Measurements from ENCODE around the gene PDE10A. TPM values are rescaled to one million over a fixed set of nuclear protein-coding genes. Genes with fewer than 3 reads are reported as not detected.

PDE10A gene
- total and polyA plus RNA-seq, 2 of the 13 experiments (the other 11 are each of a cell fraction or from before 2014, with no cell fraction given), result not detected

DNA sequence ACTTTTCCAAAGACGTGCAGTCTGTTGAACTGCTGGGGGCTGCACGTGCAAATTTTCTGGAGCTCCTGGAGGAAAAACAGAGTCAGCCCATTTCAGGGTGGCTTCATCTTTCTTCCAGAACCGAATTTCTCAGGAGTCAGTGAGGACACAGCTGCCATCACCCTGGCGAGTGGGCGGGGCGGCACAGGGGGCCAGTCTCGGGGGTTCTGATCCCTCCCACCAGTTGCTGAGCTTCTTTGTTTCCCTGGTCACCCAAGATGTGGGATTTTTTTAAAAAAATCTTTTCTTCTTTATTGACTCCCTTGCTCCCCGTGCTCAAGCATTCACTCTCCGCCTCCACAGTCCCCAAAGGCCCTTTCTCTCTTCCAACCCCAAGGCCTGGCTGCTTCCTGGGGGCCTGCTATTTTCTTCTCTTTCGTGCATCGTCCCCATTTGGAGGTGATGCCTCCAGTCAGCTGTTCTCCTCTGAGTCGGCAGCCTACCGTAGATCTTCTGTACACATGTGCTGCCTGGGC lies 362.6 kb downstream of the PDE10A start:
- in situ Hi-C loops (cut with HindIII; ENCODE audit: extremely low pct_ligation_motif_present, low pct_unique_long_range_greater_than_20kb), result no loop called here
- WGBS (ENCODE audit: low lambda C conversion rate), result 29% methylated on average over 13 of the region's 13 CpGs

GRCh38 chr6:165298875-165299274 lies 364.2 kb downstream of the PDE10A start:
- Histone ChIP-seq H2AFZ (ENCODE audit: low read length) (no peak overlapping the region), H3K36me3 (replicated peaks in 1 of 2; ENCODE audit: control insufficient read depth in 1 of 2, insufficient read depth in 2 of 2, low read length in 2 of 2) (no peaks in the 10 kb centered on the region), H3K4me2 (ENCODE audit: low read depth, low read length) (no peak overlapping the region), H3K27ac (ENCODE audit: extremely low read length, insufficient read depth, low read length) (no peak overlapping the region), H3K9ac (ENCODE audit: insufficient read depth, low read depth, low read length) (no peak overlapping the region), H4K20me1 (ENCODE audit: insufficient read depth, low read length) (no peaks in the 10 kb centered on the region), H3K4me3 (replicated peaks in 1 of 3; ENCODE audit: insufficient read depth in 1 of 3, low read depth in 2 of 3, low read length in 3 of 3) (no peak overlapping the region), H3K79me2 (ENCODE audit: insufficient read depth, low read length) (no peaks in the 10 kb centered on the region), H3K9me3 (ENCODE audit: low read length) (peaks cover 49% of the 10 kb centered on the region), H3K4me1 (ENCODE audit: insufficient read depth, low read length) (no peaks in the 10 kb centered on the region), H3K27me3 (ENCODE audit: control insufficient read depth in 1 of 2, insufficient read depth in 2 of 2, low read length in 2 of 2) (no peaks in the 10 kb centered on the region)
- no peak for DNase-seq (ENCODE audit: low spot score)
- ATAC-seq, result no peak
- intact Hi-C loops (cut with micrococcal nuclease; ENCODE audit: unreplicated experiment) (no loop called here), in situ Hi-C loops (cut with HindIII; ENCODE audit: extremely low pct_ligation_motif_present, low pct_unique_long_range_greater_than_20kb) (no loop called here)
- POLR2A ChIA-PET, result no interaction called here
- no peak for TF ChIP-seq NFATC3 (CRISPR knock-in tag; IDR thresholded peaks at IDR 0.05)
- FAIRE-seq, result no peak
- WGBS (ENCODE audit: low lambda C conversion rate), result 3% methylated on average over 5 of the region's 5 CpGs
- CTCF ChIA-PET (ENCODE audit: low intra/inter-chr PET ratio, low total read pairs), result no interaction called here
- BruUV-seq (replicated peaks), result no TSS peak

More for the DNA sequence above, 362.6 kb downstream of the PDE10A start:
- intact Hi-C loops (cut with micrococcal nuclease; ENCODE audit: unreplicated experiment), result no loop called here
- H3K27ac ChIP-seq (ENCODE audit: extremely low read length, insufficient read depth, low read length), result no peak overlapping the region
- CTCF ChIA-PET (ENCODE audit: low intra/inter-chr PET ratio, low total read pairs), result no interaction called here
- H3K79me2 ChIP-seq (ENCODE audit: insufficient read depth, low read length), result no peaks in the 10 kb centered on the region
- no peak for ATAC-seq
- H4K20me1 ChIP-seq (ENCODE audit: insufficient read depth, low read length), result no peaks in the 10 kb centered on the region
- no peak for FAIRE-seq
- no peak overlapping the region for H3K4me2 ChIP-seq (ENCODE audit: low read depth, low read length)
- H3K4me1 ChIP-seq (ENCODE audit: insufficient read depth, low read length), result no peaks in the 10 kb centered on the region
- no peaks in the 10 kb centered on the region for H3K27me3 ChIP-seq (ENCODE audit: control insufficient read depth in 1 of 2, insufficient read depth in 2 of 2, low read length in 2 of 2)
- no peaks in the 10 kb centered on the region for H3K36me3 ChIP-seq (replicated peaks in 1 of 2; ENCODE audit: control insufficient read depth in 1 of 2, insufficient read depth in 2 of 2, low read length in 2 of 2)
- DNase-seq (ENCODE audit: low spot score), result no peak
- no TSS peak for BruUV-seq (replicated peaks)
- TF ChIP-seq, protein P1, sequence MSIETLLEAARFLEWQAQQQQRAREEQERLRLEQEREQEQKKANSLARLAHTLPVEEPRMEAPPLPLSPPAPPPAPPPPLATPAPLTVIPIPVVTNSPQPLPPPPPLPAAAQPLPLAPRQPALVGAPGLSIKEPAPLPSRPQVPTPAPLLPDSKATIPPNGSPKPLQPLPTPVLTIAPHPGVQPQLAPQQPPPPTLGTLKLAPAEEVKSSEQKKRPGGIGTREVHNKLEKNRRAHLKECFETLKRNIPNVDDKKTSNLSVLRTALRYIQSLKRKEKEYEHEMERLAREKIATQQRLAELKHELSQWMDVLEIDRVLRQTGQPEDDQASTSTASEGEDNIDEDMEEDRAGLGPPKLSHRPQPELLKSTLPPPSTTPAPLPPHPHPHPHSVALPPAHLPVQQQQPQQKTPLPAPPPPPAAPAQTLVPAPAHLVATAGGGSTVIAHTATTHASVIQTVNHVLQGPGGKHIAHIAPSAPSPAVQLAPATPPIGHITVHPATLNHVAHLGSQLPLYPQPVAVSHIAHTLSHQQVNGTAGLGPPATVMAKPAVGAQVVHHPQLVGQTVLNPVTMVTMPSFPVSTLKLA (IDR thresholded peaks at IDR 0.05), result no peak
- peaks cover 49% of the 10 kb centered on the region for H3K9me3 ChIP-seq (ENCODE audit: low read length)
- POLR2A ChIA-PET, result no interaction called here
- no peak overlapping the region for H3K4me3 ChIP-seq (replicated peaks in 1 of 3; ENCODE audit: insufficient read depth in 1 of 3, low read depth in 2 of 3, low read length in 3 of 3)
- no peak overlapping the region for H3K9ac ChIP-seq (ENCODE audit: insufficient read depth, low read depth, low read length)
- H2AFZ ChIP-seq (ENCODE audit: low read length), result no peak overlapping the region

Data from HepG2 (cell line).